Trophoblast cell (in vitro differentiated cells and primary cell): ENCODE data around the gene SH3BP4.

Experiments
- DNase-seq, 2 donors: peaks; one replicate each; pipeline ENCODE4 v3.0.0-alpha.2; 2016
- H2AFZ ChIP-seq: 2 replicates; pipeline ENCODE4 v1.6.1; 2013; ENCODE audit warnings: low read length, moderate library complexity, mild to moderate bottlenecking; ENCODE audit not compliant: insufficient read depth, poor library complexity
- H2AK5ac ChIP-seq: 2 replicates; pipeline ENCODE4 v1.6.1; 2013; ENCODE audit warnings: mild to moderate bottlenecking, low read length
- H2BK120ac ChIP-seq: 2 replicates; pipeline ENCODE4 v1.6.1; 2013; ENCODE audit warnings: low read length, mild to moderate bottlenecking, moderate library complexity; ENCODE audit not compliant: insufficient read depth, poor library complexity
- H2BK12ac ChIP-seq: 2 replicates; pipeline ENCODE4 v1.6.1; 2013; ENCODE audit warnings: mild to moderate bottlenecking, low read length, moderate library complexity
- H2BK5ac ChIP-seq: 2 replicates; pipeline ENCODE4 v1.6.1; 2013; ENCODE audit warnings: low read length, low read depth, moderate library complexity, mild to moderate bottlenecking; ENCODE audit not compliant: poor library complexity
- H3K14ac ChIP-seq: 2 replicates; pipeline ENCODE4 v1.6.1; 2013; ENCODE audit warnings: mild to moderate bottlenecking, low read length
- H3K18ac ChIP-seq: 2 replicates; pipeline ENCODE4 v1.6.1; 2013; ENCODE audit warnings: mild to moderate bottlenecking, low read length
- H3K23ac ChIP-seq: 2 replicates; pipeline ENCODE4 v1.6.1; 2013; ENCODE audit warnings: low read length
- H3K27ac ChIP-seq: 2 replicates; pipeline ENCODE4 v1.5.1; 2013; ENCODE audit warnings: low read depth, mild to moderate bottlenecking, inconsistent platforms, low read length, moderate library complexity
- H3K27me3 ChIP-seq: 2 replicates; pipeline ENCODE4 v1.6.1; 2013; ENCODE audit warnings: inconsistent platforms, mild to moderate bottlenecking, low read length, moderate library complexity; ENCODE audit not compliant: insufficient read depth
- H3K36me3 ChIP-seq, 2 experiments: 1 replicate in 1 of 2; 2 replicates in 1 of 2; pipeline ENCODE4 v1.6.1; 2013; ENCODE audit warnings: low read length in 2 of 2, mild to moderate bottlenecking in 2 of 2, moderate library complexity in 1 of 2; ENCODE audit not compliant: insufficient read depth in 2 of 2, control insufficient read depth in 1 of 2
- H3K4ac ChIP-seq: 2 replicates; pipeline ENCODE4 v1.6.1; 2013; ENCODE audit warnings: low read depth, mild to moderate bottlenecking, low read length, moderate library complexity
- H3K4me1 ChIP-seq, 2 experiments: 1 replicate in 1 of 2; 2 replicates in 1 of 2; pipeline ENCODE4 v1.6.1; 2013; ENCODE audit warnings: low read length in 2 of 2, mild to moderate bottlenecking in 2 of 2, moderate library complexity in 1 of 2; ENCODE audit not compliant: insufficient read depth in 2 of 2, control insufficient read depth in 1 of 2
- H3K4me2 ChIP-seq: 2 replicates; pipeline ENCODE4 v1.6.1; 2013; ENCODE audit warnings: inconsistent platforms, mild to moderate bottlenecking, low read length, moderate library complexity
- H3K4me3 ChIP-seq: 2 replicates; pipeline ENCODE4 v1.5.1; 2013; ENCODE audit warnings: mild to moderate bottlenecking, low read depth, low read length, inconsistent platforms
- H3K79me1 ChIP-seq: one replicate; pipeline ENCODE4 v1.6.1; 2013; ENCODE audit warnings: low read length
- H3K79me2 ChIP-seq: 2 replicates; pipeline ENCODE4 v1.6.1; 2013; ENCODE audit warnings: low read length, mild to moderate bottlenecking; ENCODE audit not compliant: control insufficient read depth, insufficient read depth, poor library complexity
- H3K9ac ChIP-seq: 2 replicates; pipeline ENCODE4 v1.6.1; 2013; ENCODE audit warnings: mild to moderate bottlenecking, low read length
- H3K9me3 ChIP-seq: 2 replicates; pipeline ENCODE4 v1.6.1; 2013; ENCODE audit warnings: low read depth, mild to moderate bottlenecking, control low read depth, inconsistent platforms, low read length; ENCODE audit not compliant: insufficient read depth
- H4K12ac ChIP-seq: 2 replicates; pipeline ENCODE4 v1.6.1; 2013; ENCODE audit warnings: low read depth, mild to moderate bottlenecking, low read length, moderate library complexity
- H4K8ac ChIP-seq: 2 replicates; pipeline ENCODE4 v1.6.1; 2013; ENCODE audit warnings: low read depth, mild to moderate bottlenecking, low read length, moderate library complexity
- H4K91ac ChIP-seq: one replicate; pipeline ENCODE4 v1.6.1; 2013; ENCODE audit warnings: low read depth, mild to moderate bottlenecking, low read length, moderate library complexity
- WGBS: extraction: QIAGEN DNeasy Blood & Tissue Kit; methylation state at CpG from one replicate; pipeline ENCODE4 v1.1.7; 2013; ENCODE audit warnings: missing lambda C conversion rate; ENCODE audit not compliant: insufficient read length, insufficient coverage; ENCODE audit errors: extremely low coverage; 5-methylcytosine and 5-hydroxymethylcytosine counted together

Gene SH3BP4

GRCh38 chr2:235051436-235052260 lies 99.8 kb downstream of the SH3BP4 start:
- H3K36me3 ChIP-seq = peaks cover 39 to 48% of the 10 kb centered on the region in 2 experiments
- H2AFZ ChIP-seq = no peak overlapping the region
- H2BK12ac ChIP-seq = no peak overlapping the region
- no peak overlapping the region for H4K12ac ChIP-seq
- no peak overlapping the region for H2AK5ac ChIP-seq
- no CpG with 5 or more reads among the region's 18 CpGs for WGBS
- peaks cover 9% of the 10 kb centered on the region for H3K79me1 ChIP-seq
- DNase-seq = no peak
- no peak overlapping the region for H4K8ac ChIP-seq
- H4K91ac ChIP-seq = no peak overlapping the region
- no peaks in the 10 kb centered on the region for H3K79me2 ChIP-seq
- no peak overlapping the region for H3K27ac ChIP-seq
- no peak overlapping the region for H3K4ac ChIP-seq
- peak overlapping the region; percentile 5 for H3K18ac ChIP-seq
- H2BK5ac ChIP-seq = no peak overlapping the region
- peaks cover 2% of the 10 kb centered on the region for H3K9me3 ChIP-seq
- no peak overlapping the region for H3K9ac ChIP-seq
- peak overlapping the region; percentile 24 for H2BK120ac ChIP-seq
- no peak overlapping the region for H3K14ac ChIP-seq
- no peak overlapping the region for H3K23ac ChIP-seq
- no peak overlapping the region for H3K4me3 ChIP-seq
- H3K4me1 ChIP-seq = peaks cover 18 to 23% of the 10 kb centered on the region in 2 experiments
- no peaks in the 10 kb centered on the region for H3K27me3 ChIP-seq
- H3K4me2 ChIP-seq = no peak overlapping the region

- no peak overlapping the region for H3K9ac ChIP-seq
- H2AK5ac ChIP-seq = no peak overlapping the region
- no peak for DNase-seq
- no peak overlapping the region for H3K27ac ChIP-seq
- no peak overlapping the region for H3K23ac ChIP-seq
- peaks cover 2% of the 10 kb centered on the region for H3K9me3 ChIP-seq
- H3K14ac ChIP-seq = no peak overlapping the region
- no peak overlapping the region for H2AFZ ChIP-seq
- H3K4me3 ChIP-seq = no peak overlapping the region
- no peak overlapping the region for H2BK120ac ChIP-seq
- H2BK12ac ChIP-seq = no peak overlapping the region
- peaks cover 35 to 43% of the 10 kb centered on the region in 2 experiments for H3K36me3 ChIP-seq
- no peak overlapping the region for H4K12ac ChIP-seq
- H3K4me2 ChIP-seq = no peak overlapping the region
- no peaks in the 10 kb centered on the region for H3K79me2 ChIP-seq
- peaks cover 9% of the 10 kb centered on the region for H3K79me1 ChIP-seq
- no peak overlapping the region for H4K8ac ChIP-seq
- H3K18ac ChIP-seq = no peak overlapping the region
- H3K4ac ChIP-seq = no peak overlapping the region
- WGBS = no CpG with 5 or more reads among the region's 25 CpGs
- no peak overlapping the region for H4K91ac ChIP-seq
- peaks cover 18 to 23% of the 10 kb centered on the region in 2 experiments for H3K4me1 ChIP-seq
- H2BK5ac ChIP-seq = no peak overlapping the region
- H3K27me3 ChIP-seq = no peaks in the 10 kb centered on the region
Measured at GRCh38 chr2:235052514-235053354, 100.9 kb downstream of the SH3BP4 start.

- H2BK120ac ChIP-seq = no peak overlapping the region
- H3K4ac ChIP-seq = no peak overlapping the region
- H3K27me3 ChIP-seq = no peaks in the 10 kb centered on the region
- no peak overlapping the region for H2BK5ac ChIP-seq
- no peak overlapping the region for H3K4me3 ChIP-seq
- H3K36me3 ChIP-seq = peaks cover 35 to 40% of the 10 kb centered on the region in 2 experiments
- H4K8ac ChIP-seq = no peak overlapping the region
- H3K18ac ChIP-seq = no peak overlapping the region
- H3K14ac ChIP-seq = no peak overlapping the region
- H3K79me1 ChIP-seq = peaks cover 9% of the 10 kb centered on the region
- DNase-seq = no peak
- no peak overlapping the region for H2AFZ ChIP-seq
- H3K9me3 ChIP-seq = peaks cover 2% of the 10 kb centered on the region
- no peak overlapping the region for H4K12ac ChIP-seq
- no CpG with 5 or more reads among the region's 16 CpGs for WGBS
- no peaks in the 10 kb centered on the region for H3K79me2 ChIP-seq
- no peak overlapping the region for H2AK5ac ChIP-seq
- H3K9ac ChIP-seq = no peak overlapping the region
- H3K4me1 ChIP-seq = peaks cover 18 to 23% of the 10 kb centered on the region in 2 experiments
- H3K27ac ChIP-seq = no peak overlapping the region
- H3K4me2 ChIP-seq = no peak overlapping the region
- H2BK12ac ChIP-seq = no peak overlapping the region
- H3K23ac ChIP-seq = no peak overlapping the region
- H4K91ac ChIP-seq = no peak overlapping the region
Measured at GRCh38 chr2:235053651-235054050, 101.8 kb downstream of the SH3BP4 start.

- H2BK120ac ChIP-seq = no peak overlapping the region
Measured at GRCh38 chr2:235054475-235054874, 102.7 kb downstream of the SH3BP4 start.

More at GRCh38 chr2:235054475-235054874, 102.7 kb downstream of the SH3BP4 start:
- no peak overlapping the region for H4K12ac ChIP-seq
- H4K8ac ChIP-seq = no peak overlapping the region
- no peak overlapping the region for H2BK5ac ChIP-seq
- H3K36me3 ChIP-seq = peaks cover 33 to 40% of the 10 kb centered on the region in 2 experiments
- H3K9ac ChIP-seq = no peak overlapping the region
- no peak overlapping the region for H3K23ac ChIP-seq
- H3K4ac ChIP-seq = no peak overlapping the region
- peaks cover 15 to 19% of the 10 kb centered on the region in 2 experiments for H3K4me1 ChIP-seq
- H3K27ac ChIP-seq = no peak overlapping the region
- H2AFZ ChIP-seq = no peak overlapping the region
- H3K4me2 ChIP-seq = no peak overlapping the region
- no peak overlapping the region for H3K18ac ChIP-seq
- no peaks in the 10 kb centered on the region for H3K27me3 ChIP-seq
- no CpG with 5 or more reads among the region's 5 CpGs for WGBS
- H3K14ac ChIP-seq = no peak overlapping the region
- H3K4me3 ChIP-seq = no peak overlapping the region
- no peak overlapping the region for H2AK5ac ChIP-seq
- H2BK12ac ChIP-seq = no peak overlapping the region
- no peak overlapping the region for H4K91ac ChIP-seq
- peaks cover 2% of the 10 kb centered on the region for H3K9me3 ChIP-seq
- H3K79me2 ChIP-seq = no peaks in the 10 kb centered on the region
- H3K79me1 ChIP-seq = peaks cover 9% of the 10 kb centered on the region
- DNase-seq = no peak
